ENCODE data around the gene DUSP9.

The DUSP9 gene

GRCh38 chrX:153625271-153626024 is 21.6 kb upstream of the DUSP9 start:
- Mint-ChIP-seq H3K36me3 (ENCODE audit: insufficient read depth) (no peaks in the 10 kb centered on the region), H3K27ac (ENCODE audit: low read depth) (no peak overlapping the region), H3K9me3 (no peaks in the 10 kb centered on the region), H3K4me1 (no peaks in the 10 kb centered on the region), H3K4me3 (no peak overlapping the region), H3K27me3 (peaks cover 10% of the 10 kb centered on the region)
- no peak for ATAC-seq (replicated peaks; ENCODE audit: extremely low read depth, poor library complexity, severe bottlenecking)
- no peak for DNase-seq (ENCODE audit: low spot score in 2 of 2)

GRCh38 chrX:153626025-153626633 is 20.9 kb upstream of the DUSP9 start:
- H3K27ac Mint-ChIP-seq (ENCODE audit: low read depth): no peak overlapping the region
- no peaks in the 10 kb centered on the region for H3K4me1 Mint-ChIP-seq
- H3K36me3 Mint-ChIP-seq (ENCODE audit: insufficient read depth): no peaks in the 10 kb centered on the region
- H3K4me3 Mint-ChIP-seq: no peak overlapping the region
- peaks cover 10% of the 10 kb centered on the region for H3K27me3 Mint-ChIP-seq
- DNase-seq (ENCODE audit: low spot score in 2 of 2) (no peak), ATAC-seq (replicated peaks; ENCODE audit: extremely low read depth, poor library complexity, severe bottlenecking) (no peak)
- no peaks in the 10 kb centered on the region for H3K9me3 Mint-ChIP-seq

DNA sequence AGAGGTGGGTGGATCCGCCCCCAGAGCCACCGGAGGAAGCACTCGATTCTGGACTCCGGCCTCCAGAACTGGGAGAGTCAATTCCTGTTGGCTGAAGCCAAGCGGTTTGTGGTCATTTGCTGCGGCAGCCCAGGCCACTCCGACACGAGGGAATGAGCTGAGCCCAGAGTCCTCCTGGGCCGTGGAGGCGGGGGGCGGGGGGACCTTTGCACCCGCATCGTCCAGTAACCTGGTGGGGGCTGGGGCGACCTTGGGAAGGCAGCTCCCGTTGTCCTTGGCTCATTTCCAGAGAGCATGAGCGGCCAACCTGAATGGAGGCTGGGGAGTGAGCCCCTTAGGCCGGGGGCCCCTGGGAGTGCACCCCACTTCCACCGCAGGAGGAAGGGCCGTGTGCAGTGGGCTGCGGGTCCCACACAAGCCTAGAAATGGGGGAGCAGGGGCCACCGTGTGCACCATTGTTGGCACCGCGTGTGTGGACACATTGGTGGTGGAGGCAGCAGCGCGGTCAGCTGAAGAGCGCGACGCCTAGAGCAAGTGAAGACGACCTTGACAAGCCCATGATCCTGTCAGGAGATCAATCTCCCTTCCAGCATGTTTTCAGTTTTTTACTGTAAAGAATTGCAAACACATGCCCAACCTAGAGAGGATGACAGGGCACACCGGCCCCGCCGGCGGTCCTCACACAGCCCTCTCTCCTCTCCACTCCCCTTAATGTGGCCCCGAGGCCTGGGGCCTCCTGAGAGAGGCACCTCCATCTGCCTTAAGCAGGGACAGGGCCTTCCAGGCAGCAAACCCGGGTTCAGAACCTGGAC is 19.9 kb upstream of the DUSP9 start:
- H3K27me3 Mint-ChIP-seq: peaks cover 7% of the 10 kb centered on the region
- no peaks in the 10 kb centered on the region for H3K4me1 Mint-ChIP-seq
- ATAC-seq (replicated peaks; ENCODE audit: extremely low read depth, poor library complexity, severe bottlenecking) (no peak), DNase-seq (ENCODE audit: low spot score in 2 of 2) (no peak)
- no peak overlapping the region for H3K4me3 Mint-ChIP-seq
- no peaks in the 10 kb centered on the region for H3K36me3 Mint-ChIP-seq (ENCODE audit: insufficient read depth)
- no peak overlapping the region for H3K27ac Mint-ChIP-seq (ENCODE audit: low read depth)
- no peaks in the 10 kb centered on the region for H3K9me3 Mint-ChIP-seq

DNA sequence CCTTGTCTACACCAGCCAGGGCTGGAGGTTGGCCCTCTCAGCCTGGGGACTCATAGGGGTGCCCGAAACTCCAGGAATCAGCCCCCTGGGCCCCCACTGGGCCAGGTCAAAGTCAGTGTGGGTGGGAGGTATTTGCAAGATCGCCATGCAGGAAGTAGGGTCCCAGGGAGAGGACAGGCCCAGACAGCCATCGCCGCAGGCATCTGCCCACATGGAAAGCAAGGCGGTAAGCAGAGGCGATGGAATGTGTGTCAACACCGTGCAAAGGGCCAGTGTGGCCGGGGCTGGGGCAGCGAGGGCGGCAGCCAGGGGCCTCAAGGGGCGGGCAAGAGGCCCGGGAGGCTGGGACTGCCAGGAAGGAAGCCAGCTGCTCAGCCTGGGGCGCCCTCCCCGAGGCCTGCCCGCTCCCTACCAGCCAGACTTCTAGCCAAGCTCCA is 19.3 kb upstream of the DUSP9 start:
- Mint-ChIP-seq H3K9me3 (no peaks in the 10 kb centered on the region), H3K27me3 (peaks cover under 1% of the 10 kb centered on the region), H3K36me3 (ENCODE audit: insufficient read depth) (no peaks in the 10 kb centered on the region), H3K4me1 (no peaks in the 10 kb centered on the region), H3K27ac (ENCODE audit: low read depth) (no peak overlapping the region), H3K4me3 (no peak overlapping the region)
- DNase-seq (ENCODE audit: low spot score in 2 of 2) (no peak), ATAC-seq (replicated peaks; ENCODE audit: extremely low read depth, poor library complexity, severe bottlenecking) (no peak)

DNA sequence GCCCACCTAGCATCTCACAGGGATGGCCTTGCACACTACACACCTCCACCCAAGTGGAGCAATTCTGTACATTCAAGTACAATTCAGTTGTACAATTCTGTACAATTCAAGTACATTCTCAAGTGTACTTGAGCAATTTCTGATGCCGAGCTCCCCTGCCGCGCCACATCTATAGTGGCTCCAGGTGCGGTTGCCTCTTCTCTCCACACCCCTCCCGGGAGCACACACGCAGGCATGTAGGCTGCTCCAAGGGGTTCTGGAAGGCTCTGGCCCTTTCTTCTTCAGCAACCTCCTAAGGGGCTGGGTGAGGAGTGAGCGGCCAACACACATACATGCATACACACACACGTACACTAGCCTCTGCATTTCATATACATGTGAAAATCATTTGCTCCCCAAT is 18.9 kb upstream of the DUSP9 start:
- no peaks in the 10 kb centered on the region for H3K36me3 Mint-ChIP-seq (ENCODE audit: insufficient read depth)
- DNase-seq (ENCODE audit: low spot score in 2 of 2): no peak
- H3K4me1 Mint-ChIP-seq: no peaks in the 10 kb centered on the region

GRCh38 chrX:153628665-153629064 is 18.3 kb upstream of the DUSP9 start:
- Mint-ChIP-seq H3K36me3 (ENCODE audit: insufficient read depth) (no peaks in the 10 kb centered on the region), H3K27ac (ENCODE audit: low read depth) (no peak overlapping the region), H3K27me3 (no peaks in the 10 kb centered on the region), H3K9me3 (no peaks in the 10 kb centered on the region), H3K4me1 (no peaks in the 10 kb centered on the region), H3K4me3 (no peak overlapping the region)
- ATAC-seq (replicated peaks; ENCODE audit: extremely low read depth, poor library complexity, severe bottlenecking) (no peak), DNase-seq (ENCODE audit: low spot score in 2 of 2) (no peak)

More for the DNA sequence above, 18.9 kb upstream of the DUSP9 start:
- no peak for ATAC-seq (replicated peaks; ENCODE audit: extremely low read depth, poor library complexity, severe bottlenecking)
- no peak overlapping the region for H3K27ac Mint-ChIP-seq (ENCODE audit: low read depth)
- no peaks in the 10 kb centered on the region for H3K9me3 Mint-ChIP-seq
- no peaks in the 10 kb centered on the region for H3K27me3 Mint-ChIP-seq
- no peak overlapping the region for H3K4me3 Mint-ChIP-seq

GRCh38 chrX:153631346-153631745 is 15.7 kb upstream of the DUSP9 start:
- no peaks in the 10 kb centered on the region for H3K36me3 Mint-ChIP-seq (ENCODE audit: insufficient read depth)
- no peaks in the 10 kb centered on the region for H3K27me3 Mint-ChIP-seq
- DNase-seq (ENCODE audit: low spot score in 2 of 2) (no peak), ATAC-seq (replicated peaks; ENCODE audit: extremely low read depth, poor library complexity, severe bottlenecking) (no peak)
- H3K4me1 Mint-ChIP-seq: no peaks in the 10 kb centered on the region
- no peaks in the 10 kb centered on the region for H3K9me3 Mint-ChIP-seq
- H3K27ac Mint-ChIP-seq (ENCODE audit: low read depth): no peak overlapping the region
- no peak overlapping the region for H3K4me3 Mint-ChIP-seq

DNA sequence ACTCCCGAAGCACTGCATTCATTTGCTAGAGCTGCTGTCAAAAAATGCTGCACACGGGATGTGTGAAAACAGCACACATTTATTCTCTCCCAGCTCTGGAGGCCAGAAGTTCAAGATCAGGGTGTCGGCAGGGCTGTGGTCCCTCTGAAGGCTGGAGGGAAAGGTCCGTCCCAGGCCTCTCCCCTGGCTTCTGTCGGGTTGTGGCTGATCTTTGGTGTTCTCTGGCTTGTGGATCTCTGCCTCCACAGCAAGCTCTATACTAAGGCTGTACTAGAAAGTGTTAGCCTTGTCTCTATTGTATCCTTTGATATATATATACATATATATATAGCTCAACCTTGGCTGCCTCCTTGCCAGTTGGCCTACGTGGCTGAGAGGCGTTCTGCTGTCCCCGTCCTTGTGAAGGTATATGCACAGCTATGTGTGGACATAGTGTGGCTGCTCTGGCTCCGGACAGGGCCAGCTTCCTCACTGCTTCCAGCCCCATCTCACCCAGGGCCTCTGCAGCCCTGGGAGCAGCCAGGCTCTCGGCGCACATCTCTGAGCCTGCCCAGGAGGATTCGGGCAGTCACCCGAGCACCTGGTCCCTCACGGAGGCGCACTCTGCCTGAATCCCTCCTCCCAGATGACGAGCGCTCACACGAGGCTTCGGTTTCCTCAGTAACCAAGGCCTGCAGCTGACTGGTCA is 15.0 kb upstream of the DUSP9 start:
- Mint-ChIP-seq H3K9me3 (no peaks in the 10 kb centered on the region), H3K36me3 (ENCODE audit: insufficient read depth) (no peaks in the 10 kb centered on the region), H3K27ac (ENCODE audit: low read depth) (no peak overlapping the region), H3K4me3 (no peak overlapping the region), H3K4me1 (no peaks in the 10 kb centered on the region), H3K27me3 (no peaks in the 10 kb centered on the region)
- ATAC-seq (replicated peaks; ENCODE audit: extremely low read depth, poor library complexity, severe bottlenecking) (no peak), DNase-seq (ENCODE audit: low spot score in 2 of 2) (no peak)

- DNase-seq (ENCODE audit: low spot score in 2 of 2) (no peak), ATAC-seq (replicated peaks; ENCODE audit: extremely low read depth, poor library complexity, severe bottlenecking) (no peak)
- no peaks in the 10 kb centered on the region for H3K9me3 Mint-ChIP-seq
- no peak overlapping the region for H3K4me3 Mint-ChIP-seq
- no peaks in the 10 kb centered on the region for H3K36me3 Mint-ChIP-seq (ENCODE audit: insufficient read depth)
- H3K4me1 Mint-ChIP-seq: no peaks in the 10 kb centered on the region
- H3K27me3 Mint-ChIP-seq: no peaks in the 10 kb centered on the region
- no peak overlapping the region for H3K27ac Mint-ChIP-seq (ENCODE audit: low read depth)
These were observed 14.4 kb upstream of the DUSP9 start for GRCh38 chrX:153632595-153632946.

DNA sequence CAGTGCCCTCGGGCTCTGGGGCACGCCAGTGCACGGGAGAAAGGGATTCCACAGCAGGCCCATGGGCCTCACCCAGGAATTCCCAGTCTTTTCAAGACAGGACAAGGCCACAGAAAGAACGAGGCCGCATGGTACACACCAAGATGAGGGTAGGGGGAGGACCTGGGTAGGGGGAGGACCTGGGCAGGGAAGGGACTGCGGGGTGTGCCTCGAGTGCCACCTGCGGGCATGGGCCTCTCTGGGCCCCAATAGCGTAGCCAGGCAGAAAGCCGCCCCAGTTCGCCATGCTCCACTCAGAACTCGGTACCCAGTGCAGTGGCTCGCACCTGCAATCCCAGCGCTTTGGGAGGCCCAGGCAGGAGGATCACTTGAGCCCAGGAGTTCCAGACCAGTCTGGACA is 14.0 kb upstream of the DUSP9 start:
- Mint-ChIP-seq H3K9me3 (no peaks in the 10 kb centered on the region), H3K4me3 (no peak overlapping the region)

GRCh38 chrX:153633607-153634180 is 13.3 kb upstream of the DUSP9 start:
- H3K36me3 Mint-ChIP-seq (ENCODE audit: insufficient read depth): no peaks in the 10 kb centered on the region
- no peak for ATAC-seq (replicated peaks; ENCODE audit: extremely low read depth, poor library complexity, severe bottlenecking)
- no peaks in the 10 kb centered on the region for H3K27me3 Mint-ChIP-seq
- no peak for DNase-seq (ENCODE audit: low spot score in 2 of 2)
- no peak overlapping the region for H3K27ac Mint-ChIP-seq (ENCODE audit: low read depth)
- no peaks in the 10 kb centered on the region for H3K9me3 Mint-ChIP-seq
- H3K4me1 Mint-ChIP-seq: no peaks in the 10 kb centered on the region
- no peak overlapping the region for H3K4me3 Mint-ChIP-seq

More for the DNA sequence above, 14.0 kb upstream of the DUSP9 start:
- no peak for DNase-seq (ENCODE audit: low spot score in 2 of 2)
- no peak for ATAC-seq (replicated peaks; ENCODE audit: extremely low read depth, poor library complexity, severe bottlenecking)
- H3K4me1 Mint-ChIP-seq: no peaks in the 10 kb centered on the region
- H3K27me3 Mint-ChIP-seq: no peaks in the 10 kb centered on the region
- no peaks in the 10 kb centered on the region for H3K36me3 Mint-ChIP-seq (ENCODE audit: insufficient read depth)
- H3K27ac Mint-ChIP-seq (ENCODE audit: low read depth): no peak overlapping the region

GRCh38 chrX:153634236-153634635 is 12.8 kb upstream of the DUSP9 start:
- Mint-ChIP-seq H3K4me3 (no peak overlapping the region), H3K27me3 (no peaks in the 10 kb centered on the region), H3K36me3 (ENCODE audit: insufficient read depth) (no peaks in the 10 kb centered on the region), H3K9me3 (no peaks in the 10 kb centered on the region), H3K27ac (ENCODE audit: low read depth) (no peak overlapping the region), H3K4me1 (no peaks in the 10 kb centered on the region)
- ATAC-seq (replicated peaks; ENCODE audit: extremely low read depth, poor library complexity, severe bottlenecking) (no peak), DNase-seq (ENCODE audit: low spot score in 2 of 2) (no peak)

All from central memory CD8-positive, alpha-beta T cell (primary cell).